Mesenteric fat pad (tissue), 1 donor: ENCODE measurements around the gene SLC50A1. TPM values are rescaled to one million over a fixed set of nuclear protein-coding genes. Genes with fewer than 3 reads are reported as not detected.

Experiments
- DNase-seq: peaks from one replicate; pipeline ENCODE4 v3.0.0-alpha.2; 2020; ENCODE audit warnings: low spot score
- total RNA-seq: library from RNA; stranded (reverse); fragmentation: NEBNext Ultra II Directional; extraction: Animal tissue kit (Norgen Biotek cat#: 25700); gene quantifications from one replicate; pipeline ENCODE4 v1.2.1, GENCODE V29; 2021
- donor health status: DM: yes; HTN: yes; CAD: no.

Gene SLC50A1
- total RNA-seq, 1 donor from 2014 or later: 30.2 TPM

DNA sequence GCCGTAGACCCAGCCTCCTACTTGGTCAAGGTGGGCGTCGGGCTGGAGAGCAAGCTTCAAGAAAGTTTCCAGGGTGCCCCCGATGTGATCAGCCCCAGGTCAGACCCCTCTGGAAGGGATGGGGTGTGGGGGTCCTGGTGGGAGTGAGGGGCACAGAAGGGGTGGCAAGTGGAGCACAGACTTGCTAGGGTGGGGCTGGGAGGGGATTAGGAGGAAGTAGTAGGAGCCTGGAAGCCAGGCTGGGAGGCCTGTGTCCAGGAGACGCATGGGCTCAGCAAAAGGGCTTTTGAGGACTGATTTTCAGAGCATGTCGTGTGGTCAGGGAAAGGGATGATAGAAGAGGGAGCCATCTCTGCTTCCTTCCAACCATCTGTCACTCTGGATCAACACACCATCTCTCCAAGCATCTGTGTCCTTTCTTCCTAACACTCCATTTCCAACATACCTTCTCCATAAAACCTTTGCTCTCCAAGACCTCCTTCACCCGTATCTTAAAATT lies 46.4 kb downstream of the SLC50A1 start:
- DNase-seq: no peak

DNA sequence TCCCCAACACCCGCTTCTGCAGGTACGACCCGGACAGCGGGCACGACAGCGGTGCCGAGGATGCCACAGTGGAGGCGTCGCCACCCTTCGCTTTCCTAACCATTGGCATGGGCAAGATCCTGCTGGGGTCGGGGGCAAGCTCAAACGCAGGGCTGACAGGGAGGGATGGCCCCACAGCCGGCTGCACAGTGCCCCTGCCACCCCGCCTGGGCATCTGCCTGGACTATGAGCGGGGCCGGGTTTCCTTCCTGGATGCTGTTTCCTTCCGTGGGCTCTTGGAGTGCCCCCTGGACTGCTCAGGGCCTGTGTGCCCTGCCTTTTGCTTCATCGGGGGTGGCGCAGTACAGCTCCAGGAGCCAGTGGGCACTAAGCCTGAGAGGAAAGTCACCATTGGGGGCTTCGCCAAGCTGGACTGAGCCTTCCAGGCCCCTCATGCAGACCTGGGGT lies 48.1 kb downstream of the SLC50A1 start:
- no peak for DNase-seq

DNA sequence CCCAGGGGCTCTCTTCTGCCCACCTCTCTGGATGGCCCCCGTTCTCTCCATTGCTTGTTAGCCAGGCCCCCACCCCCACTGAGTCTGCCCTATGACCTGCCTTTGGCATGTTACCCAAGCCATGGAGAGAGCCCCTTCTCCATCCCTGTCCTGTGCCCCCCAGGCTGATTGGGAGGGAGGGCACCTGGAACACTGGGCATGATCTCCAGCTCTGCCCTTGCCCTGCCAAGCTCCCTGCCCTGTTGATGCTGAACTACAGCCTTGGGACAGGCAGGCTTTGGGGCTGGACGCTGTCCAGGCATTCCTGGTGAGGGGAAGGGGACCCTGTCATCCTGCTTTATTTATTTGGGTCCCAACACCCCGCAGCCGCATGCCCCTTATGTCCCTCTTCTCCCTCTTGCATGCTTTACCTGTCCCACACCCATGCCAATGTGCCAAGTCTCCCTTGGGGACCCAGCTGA lies 48.7 kb downstream of the SLC50A1 start:
- DNase-seq: no peak

DNA sequence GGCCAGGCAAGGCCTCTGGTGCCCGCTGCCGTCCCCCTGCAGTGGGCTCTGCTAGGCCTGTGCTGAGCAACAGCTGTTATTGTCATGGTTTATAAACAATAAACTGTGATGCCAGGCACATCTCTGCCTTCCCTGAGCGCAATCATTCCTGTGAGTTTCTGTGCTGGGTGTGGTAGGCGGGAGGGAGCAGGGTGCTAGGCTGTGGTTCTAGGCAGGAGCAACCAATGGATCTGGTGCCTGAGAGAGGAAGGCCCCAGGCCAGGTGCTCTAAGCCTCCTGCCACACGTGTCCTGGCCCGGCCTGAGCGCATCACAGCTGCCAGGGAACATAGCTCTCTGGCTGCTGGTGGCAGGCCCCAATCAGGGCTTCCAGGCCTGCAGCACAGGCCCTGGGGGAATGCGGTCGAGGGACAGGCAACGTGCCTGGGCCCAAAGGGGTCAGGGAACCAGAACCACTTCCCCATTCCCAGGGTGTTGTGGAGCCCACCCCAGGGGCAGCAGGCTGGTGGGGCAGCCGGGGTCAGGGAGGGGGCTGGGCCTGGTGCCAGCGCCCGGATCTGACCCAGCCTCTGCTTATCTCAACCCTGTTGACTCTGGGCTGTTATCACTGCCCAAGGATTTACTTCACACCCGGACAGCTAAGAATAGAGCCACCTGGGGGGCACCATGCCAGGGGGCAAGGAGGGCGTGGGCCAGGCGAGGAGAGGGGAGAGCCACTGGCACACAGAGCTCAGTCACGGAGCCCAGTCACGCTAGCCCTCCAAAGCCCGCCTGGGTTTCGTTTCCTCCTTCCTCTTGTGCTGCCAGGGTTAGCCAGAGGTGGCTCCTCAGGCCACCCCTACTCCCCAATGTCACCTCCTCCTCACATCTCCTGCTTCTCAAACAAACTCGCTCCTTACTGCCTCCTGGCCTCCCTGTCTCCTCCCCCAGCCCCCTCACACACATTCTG lies 49.5 kb downstream of the SLC50A1 start:
- DNase-seq: no peak

DNA sequence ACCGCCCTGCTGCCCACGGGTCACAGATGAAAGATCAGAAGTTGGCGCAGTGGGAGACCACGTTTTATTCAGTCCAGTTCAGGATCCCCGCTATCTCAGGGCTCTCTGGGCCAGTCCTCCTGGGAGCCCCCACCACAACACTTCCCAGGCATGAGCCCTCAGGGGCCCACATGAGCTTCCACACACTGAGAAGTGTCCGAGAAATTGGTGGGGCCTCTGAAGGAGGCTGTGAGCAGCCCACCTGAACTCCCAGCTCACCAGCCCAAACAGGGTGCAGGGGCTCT lies 50.1 kb downstream of the SLC50A1 start:
- no peak for DNase-seq

DNA sequence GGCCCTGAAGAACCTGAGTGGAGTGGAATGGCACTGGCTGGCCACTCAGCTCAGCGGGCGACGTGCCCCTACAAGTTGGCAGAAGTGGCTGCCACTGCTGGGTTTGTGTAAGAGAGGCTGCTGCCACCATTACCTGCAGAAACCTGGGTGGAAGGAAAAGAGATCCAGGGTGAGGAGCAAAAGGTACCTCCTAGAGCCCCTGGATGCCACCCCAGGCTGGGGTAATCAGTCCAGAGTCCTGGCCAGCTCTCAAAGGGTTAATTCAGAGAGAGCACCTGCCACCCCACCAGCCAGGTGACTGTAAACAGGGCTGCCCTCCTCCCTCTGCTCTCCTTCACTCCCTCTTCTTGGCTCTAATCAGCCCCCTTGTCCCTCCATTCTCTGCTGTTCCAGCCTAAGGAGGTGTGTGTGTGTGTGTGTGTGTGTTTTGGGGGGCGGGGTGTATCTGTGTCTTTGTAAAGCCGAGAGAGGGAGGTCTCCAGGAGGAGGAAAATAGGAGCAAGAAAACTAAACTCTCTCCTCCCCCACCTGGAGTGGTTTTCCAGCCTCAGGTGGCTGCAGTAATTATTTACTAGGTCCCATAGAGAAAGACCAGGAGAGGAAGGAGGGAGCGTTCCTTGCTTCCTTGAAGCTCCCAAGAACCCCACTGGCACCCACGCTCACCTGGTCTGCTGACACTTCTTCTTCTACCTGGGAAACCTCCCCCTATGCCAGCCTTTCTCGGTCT lies 50.6 kb downstream of the SLC50A1 start:
- no peak for DNase-seq

DNA sequence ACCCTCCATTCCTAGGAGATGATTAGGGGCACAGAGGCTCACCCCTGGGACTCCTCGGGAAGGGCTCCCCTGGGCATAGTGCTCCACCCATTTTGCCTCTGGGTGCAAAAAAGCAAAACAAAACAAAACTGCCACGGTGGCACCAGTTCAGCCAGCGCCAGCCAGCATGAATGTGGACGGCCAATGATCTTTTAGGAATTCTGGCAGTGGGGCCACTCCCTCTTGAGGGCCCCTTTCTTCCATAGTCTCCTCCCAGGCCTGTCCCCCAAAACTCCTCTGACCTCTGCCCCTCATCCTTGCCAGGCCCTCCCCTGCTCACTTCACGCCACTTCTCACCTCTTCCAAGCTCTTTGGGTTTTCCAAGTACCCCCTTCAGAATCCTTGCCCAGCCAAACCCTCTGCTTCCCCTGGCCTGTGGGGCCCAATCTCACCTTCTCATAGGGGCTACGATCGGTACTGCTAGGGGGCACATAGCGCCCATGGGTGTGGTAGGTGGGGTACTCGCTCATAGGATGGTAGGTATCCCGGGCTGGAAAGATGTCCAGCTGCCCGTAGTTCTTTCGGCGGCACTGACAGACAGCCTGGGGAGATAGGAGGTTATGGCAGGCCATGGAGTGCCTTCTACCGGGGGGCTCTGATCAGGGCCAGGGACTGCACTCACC lies 51.3 kb downstream of the SLC50A1 start:
- DNase-seq: no peak

DNA sequence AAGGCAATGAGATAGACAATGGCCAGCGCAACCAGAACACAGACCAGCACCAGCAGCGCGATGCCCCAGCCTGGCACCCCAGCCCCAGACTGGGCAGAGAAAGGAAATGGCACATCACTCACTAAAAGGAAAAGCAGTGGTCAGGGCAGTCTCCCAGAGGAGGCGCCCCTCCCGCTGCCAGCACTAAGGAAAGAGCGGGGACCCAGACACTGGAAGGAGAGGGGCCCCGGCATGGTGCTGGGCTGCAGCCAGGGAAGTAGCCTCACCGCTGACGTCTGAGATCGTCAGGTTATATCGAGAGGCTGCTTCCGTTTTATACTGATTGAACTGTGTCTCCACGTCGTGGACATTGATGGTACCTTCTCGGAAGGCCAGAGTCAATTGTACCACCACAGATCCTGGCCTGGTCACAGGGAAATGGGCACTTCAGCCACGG lies 51.8 kb downstream of the SLC50A1 start:
- no peak for DNase-seq

DNA sequence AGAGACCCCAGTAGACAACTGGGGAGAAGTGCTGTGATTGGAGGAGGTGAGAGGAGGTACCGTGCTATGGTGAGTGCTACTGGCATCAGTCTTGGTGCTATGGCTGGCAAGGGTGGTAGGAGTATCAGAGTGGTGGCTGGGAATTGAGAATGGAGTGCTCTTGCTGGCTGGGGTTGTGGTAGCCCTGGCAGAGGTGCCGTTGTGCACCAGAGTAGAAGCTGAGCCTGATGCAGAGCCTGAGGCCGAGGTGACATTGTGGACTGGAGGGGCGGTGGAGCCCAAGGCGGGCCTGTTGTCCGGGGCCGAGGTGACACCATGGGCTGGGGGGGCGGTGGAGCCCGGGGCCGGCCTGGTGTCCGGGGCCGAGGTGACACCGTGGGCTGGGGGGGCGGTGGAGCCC lies 52.6 kb downstream of the SLC50A1 start:
- no peak for DNase-seq

Other genes with a start within 250 kb of the SLC50A1 start
- gene PMVK, start 199.1 kb upstream of the SLC50A1 start, total RNA-seq: 31.2 TPM
- gene PBXIP1, start 179.8 kb upstream of the SLC50A1 start, total RNA-seq: 43.5 TPM
- gene PYGO2, start 174.1 kb upstream of the SLC50A1 start, total RNA-seq: 22.2 TPM
- gene SHC1, start 165.1 kb upstream of the SLC50A1 start, total RNA-seq: 199 TPM
- 41.2 TPM for gene CKS1B, start 161.2 kb upstream of the SLC50A1 start, total RNA-seq
- 43.7 TPM for gene FLAD1, start 152.5 kb upstream of the SLC50A1 start, total RNA-seq
- not detected for gene LENEP, start 142.3 kb upstream of the SLC50A1 start, total RNA-seq
- gene ZBTB7B, start 133.1 kb upstream of the SLC50A1 start, total RNA-seq: 80.4 TPM
- gene DCST2, start 102.1 kb upstream of the SLC50A1 start, total RNA-seq: 0.87 TPM
- gene DCST1, start 102.0 kb upstream of the SLC50A1 start, total RNA-seq: not detected
- gene ADAM15, start 84.5 kb upstream of the SLC50A1 start, total RNA-seq: 176 TPM
- gene EFNA4, start 72.1 kb upstream of the SLC50A1 start, total RNA-seq: 3.1 TPM
- 0.58 TPM for gene EFNA3, start 57.0 kb upstream of the SLC50A1 start, total RNA-seq
- 17.8 TPM for gene EFNA1, start 8.0 kb upstream of the SLC50A1 start, total RNA-seq
- 76.2 TPM for gene DPM3, start 4.7 kb downstream of the SLC50A1 start, total RNA-seq
- gene KRTCAP2, start 37.5 kb downstream of the SLC50A1 start, total RNA-seq: 155 TPM
- gene TRIM46, start 38.0 kb downstream of the SLC50A1 start, total RNA-seq: 0.22 TPM
- 17.9 TPM for gene THBS3, start 72.0 kb downstream of the SLC50A1 start, total RNA-seq
- 40.0 TPM for gene MTX1, start 72.8 kb downstream of the SLC50A1 start, total RNA-seq
- gene ENTREP3, start 119.6 kb downstream of the SLC50A1 start, total RNA-seq: 25.2 TPM
- gene SCAMP3, start 126.5 kb downstream of the SLC50A1 start, total RNA-seq: 69.7 TPM
- 34.7 TPM for gene CLK2, start 137.7 kb downstream of the SLC50A1 start, total RNA-seq
- 3.3 TPM for gene HCN3, start 141.6 kb downstream of the SLC50A1 start, total RNA-seq
- not detected for gene PKLR, start 165.6 kb downstream of the SLC50A1 start, total RNA-seq
- gene FDPS, start 173.0 kb downstream of the SLC50A1 start, total RNA-seq: 91.7 TPM
- 20.8 TPM for gene RUSC1, start 185.0 kb downstream of the SLC50A1 start, total RNA-seq